ENCODE data around the gene ARHGEF25. TPM values are rescaled to one million over a fixed set of nuclear protein-coding genes. Genes with fewer than 3 reads are reported as not detected.

Gene ARHGEF25
- total and polyA plus RNA-seq, 2 of the 13 experiments (the other 11 are each of a cell fraction or from before 2014, with no cell fraction given), result 11.5 to 12.5 TPM

DNA sequence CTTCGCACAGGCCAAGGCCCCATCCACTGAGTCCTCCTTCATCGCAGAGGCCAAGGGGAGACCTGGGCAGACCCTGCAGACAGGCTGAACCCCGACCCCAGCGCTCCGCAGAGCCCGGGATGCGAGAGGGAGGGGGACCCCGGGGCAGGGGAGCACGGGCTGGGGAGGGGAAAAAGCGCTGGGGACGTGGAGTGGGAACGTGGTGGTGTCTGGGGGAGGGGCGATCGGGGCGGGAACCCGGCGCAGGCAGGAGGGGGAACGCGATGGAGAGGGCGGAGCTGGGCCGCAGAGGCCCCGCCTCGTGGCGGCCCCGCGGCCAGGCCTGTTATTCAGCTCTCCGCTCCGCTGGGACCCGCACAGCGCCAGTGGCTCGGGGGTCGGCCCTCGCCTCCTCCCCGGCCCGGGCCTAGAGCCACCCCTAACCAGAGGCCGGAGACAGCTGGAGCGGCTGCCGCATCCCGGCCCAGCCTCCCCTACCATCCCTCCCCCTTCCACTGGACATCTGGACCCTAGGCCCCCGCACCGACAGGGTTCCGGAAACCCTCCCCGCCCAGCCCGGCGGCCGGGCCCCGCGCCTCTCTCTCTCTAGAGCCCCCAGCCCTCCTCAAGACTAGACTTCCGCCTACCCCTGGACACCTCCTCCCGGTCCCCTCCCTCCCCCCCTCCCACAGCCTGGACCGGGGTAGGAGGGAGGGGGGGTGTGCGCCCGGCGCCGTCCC is at the start of gene ARHGEF25 (continued):
- TF ChIP-seq, protein P1, sequence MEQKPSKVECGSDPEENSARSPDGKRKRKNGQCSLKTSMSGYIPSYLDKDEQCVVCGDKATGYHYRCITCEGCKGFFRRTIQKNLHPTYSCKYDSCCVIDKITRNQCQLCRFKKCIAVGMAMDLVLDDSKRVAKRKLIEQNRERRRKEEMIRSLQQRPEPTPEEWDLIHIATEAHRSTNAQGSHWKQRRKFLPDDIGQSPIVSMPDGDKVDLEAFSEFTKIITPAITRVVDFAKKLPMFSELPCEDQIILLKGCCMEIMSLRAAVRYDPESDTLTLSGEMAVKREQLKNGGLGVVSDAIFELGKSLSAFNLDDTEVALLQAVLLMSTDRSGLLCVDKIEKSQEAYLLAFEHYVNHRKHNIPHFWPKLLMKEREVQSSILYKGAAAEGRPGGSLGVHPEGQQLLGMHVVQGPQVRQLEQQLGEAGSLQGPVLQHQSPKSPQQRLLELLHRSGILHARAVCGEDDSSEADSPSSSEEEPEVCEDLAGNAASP (CRISPR knock-in tag; IDR thresholded peaks at IDR 0.05; ENCODE audit: borderline replicate concordance), result peak; percentile 47; the same call in 1 of the 2 replicates
- TF ChIP-seq ETV6 (CRISPR knock-in tag; conservative IDR thresholded peaks at IDR 0.05) (peak; percentile 51; the same call in 1 of the 2 replicates), MEIS2 (CRISPR knock-in tag; IDR thresholded peaks at IDR 0.05) (peak; percentile 82), ASH2L (IDR thresholded peaks at IDR 0.05; ENCODE audit: insufficient read length, low read depth, low read length) (peak; percentile 39), YEATS4 (CRISPR knock-in tag; IDR thresholded peaks at IDR 0.05; ENCODE audit: borderline replicate concordance) (peak; percentile 69; the same call in 1 of the 2 replicates), NFIC (IDR thresholded peaks at IDR 0.05; ENCODE audit: low read length) (no peak), ZSCAN30 (CRISPR knock-in tag; IDR thresholded peaks at IDR 0.05) (no peak), ZBTB3 (CRISPR knock-in tag; IDR thresholded peaks at IDR 0.05; ENCODE audit: borderline replicate concordance, low read depth) (no peak), ZSCAN21 (CRISPR knock-in tag; IDR thresholded peaks at IDR 0.05; ENCODE audit: borderline replicate concordance) (peak; percentile 39), TEAD3 (CRISPR knock-in tag; optimal IDR thresholded peaks at IDR 0.05; ENCODE audit: borderline replicate concordance) (peak; percentile 50), GATAD1 (CRISPR knock-in tag; IDR thresholded peaks at IDR 0.05) (peak; percentile 20; the same call in 1 of the 2 replicates), POLR2AphosphoS5 (IDR thresholded peaks at IDR 0.05; ENCODE audit: low read depth, low read length) (peak; percentile 65), GABPB1 (CRISPR knock-in tag; IDR thresholded peaks at IDR 0.05) (peak; percentile 83), KDM5B (CRISPR knock-in tag; IDR thresholded peaks at IDR 0.05; ENCODE audit: borderline replicate concordance) (peak; percentile 87), CHD4 (IDR thresholded peaks at IDR 0.05; ENCODE audit: borderline replicate concordance, low read length) (no peak), ZKSCAN5 (CRISPR knock-in tag; IDR thresholded peaks at IDR 0.05) (no peak), DNMT1 (CRISPR knock-in tag; IDR thresholded peaks at IDR 0.05) (no peak), CREB1 (IDR thresholded peaks at IDR 0.05) (no peak), CREB1 (CRISPR knock-in tag; IDR thresholded peaks at IDR 0.05) (no peak), AGO2 (optimal IDR thresholded peaks at IDR 0.05; ENCODE audit: low read depth, low read length) (peak; percentile 33), POLR2A (IDR thresholded peaks at IDR 0.05; ENCODE audit: insufficient read depth in 1 of 2, low read depth in 2 of 2, low read length in 2 of 2) (peak; percentile 49 to 80; a peak in 3 of 4 replicates), ZNF781 (CRISPR knock-in tag; IDR thresholded peaks at IDR 0.05; ENCODE audit: borderline replicate concordance, not compliant biosample characterization) (no peak)
- TF ChIP-seq, protein P2, sequence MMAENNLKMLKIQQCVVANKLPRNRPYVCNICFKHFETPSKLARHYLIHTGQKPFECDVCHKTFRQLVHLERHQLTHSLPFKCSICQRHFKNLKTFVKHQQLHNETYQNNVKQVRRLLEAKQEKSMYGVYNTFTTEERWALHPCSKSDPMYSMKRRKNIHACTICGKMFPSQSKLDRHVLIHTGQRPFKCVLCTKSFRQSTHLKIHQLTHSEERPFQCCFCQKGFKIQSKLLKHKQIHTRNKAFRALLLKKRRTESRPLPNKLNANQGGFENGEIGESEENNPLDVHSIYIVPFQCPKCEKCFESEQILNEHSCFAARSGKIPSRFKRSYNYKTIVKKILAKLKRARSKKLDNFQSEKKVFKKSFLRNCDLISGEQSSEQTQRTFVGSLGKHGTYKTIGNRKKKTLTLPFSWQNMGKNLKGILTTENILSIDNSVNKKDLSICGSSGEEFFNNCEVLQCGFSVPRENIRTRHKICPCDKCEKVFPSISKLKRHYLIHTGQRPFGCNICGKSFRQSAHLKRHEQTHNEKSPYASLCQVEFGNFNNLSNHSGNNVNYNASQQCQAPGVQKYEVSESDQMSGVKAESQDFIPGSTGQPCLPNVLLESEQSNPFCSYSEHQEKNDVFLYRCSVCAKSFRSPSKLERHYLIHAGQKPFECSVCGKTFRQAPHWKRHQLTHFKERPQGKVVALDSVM (CRISPR knock-in tag; IDR thresholded peaks at IDR 0.05), result no peak
- TF ChIP-seq, protein P3, sequence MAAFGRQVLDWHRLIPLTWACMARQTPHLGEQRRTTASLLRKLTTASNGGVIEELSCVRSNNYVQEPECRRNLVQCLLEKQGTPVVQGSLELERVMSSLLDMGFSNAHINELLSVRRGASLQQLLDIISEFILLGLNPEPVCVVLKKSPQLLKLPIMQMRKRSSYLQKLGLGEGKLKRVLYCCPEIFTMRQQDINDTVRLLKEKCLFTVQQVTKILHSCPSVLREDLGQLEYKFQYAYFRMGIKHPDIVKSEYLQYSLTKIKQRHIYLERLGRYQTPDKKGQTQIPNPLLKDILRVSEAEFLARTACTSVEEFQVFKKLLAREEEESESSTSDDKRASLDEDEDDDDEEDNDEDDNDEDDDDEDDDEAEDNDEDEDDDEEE (CRISPR knock-in tag; IDR thresholded peaks at IDR 0.05), result no peak
- TF ChIP-seq, protein P4, sequence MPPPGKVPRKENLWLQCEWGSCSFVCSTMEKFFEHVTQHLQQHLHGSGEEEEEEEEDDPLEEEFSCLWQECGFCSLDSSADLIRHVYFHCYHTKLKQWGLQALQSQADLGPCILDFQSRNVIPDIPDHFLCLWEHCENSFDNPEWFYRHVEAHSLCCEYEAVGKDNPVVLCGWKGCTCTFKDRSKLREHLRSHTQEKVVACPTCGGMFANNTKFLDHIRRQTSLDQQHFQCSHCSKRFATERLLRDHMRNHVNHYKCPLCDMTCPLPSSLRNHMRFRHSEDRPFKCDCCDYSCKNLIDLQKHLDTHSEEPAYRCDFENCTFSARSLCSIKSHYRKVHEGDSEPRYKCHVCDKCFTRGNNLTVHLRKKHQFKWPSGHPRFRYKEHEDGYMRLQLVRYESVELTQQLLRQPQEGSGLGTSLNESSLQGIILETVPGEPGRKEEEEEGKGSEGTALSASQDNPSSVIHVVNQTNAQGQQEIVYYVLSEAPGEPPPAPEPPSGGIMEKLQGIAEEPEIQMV (CRISPR knock-in tag; IDR thresholded peaks at IDR 0.05; ENCODE audit: low read depth), result no peak
